Hematopoietic multipotent progenitor cell (in vitro differentiated cells): ENCODE data around the gene BHLHA9. TPM values are rescaled to one million over a fixed set of nuclear protein-coding genes. Genes with fewer than 3 reads are reported as not detected.
A peak's percentile ranks its signal among the peaks of the same experiment; 100 is the strongest.
"Not testable (repeated sequence)": the region's sequence is repeated elsewhere in the genome, so short reads cannot be mapped to it uniquely, and the experiment has no call there.

Experiments used
- DNase-seq, 3 donors: peaks; one replicate each; pipeline ENCODE4 v3.0.0-alpha.2; 2011 to 2015; ENCODE audit warnings: low read depth in 2 of 3, low spot score in 2 of 3
- total RNA-seq: library from RNA; depleted of rRNA; stranded (reverse); fragments of >200 nt; gene quantifications from one replicate; pipeline ENCODE4 v1.2.3, GENCODE V29; 2012

The BHLHA9 gene
- not detected for total RNA-seq

- DNase-seq, result no peak
These were observed at the start of gene BHLHA9 for GRCh38 chr17:1270210-1271029. Gene BHLHA9 (plus strand): TSS chr17:1270444. CDS start chr17:1270564, 120 bp downstream.

GRCh38 chr17:1221209-1221608 is 49.0 kb upstream of the BHLHA9 start:
- no peak for DNase-seq

- DNase-seq, result no peak
These were observed 47.9 kb upstream of the BHLHA9 start for GRCh38 chr17:1222321-1222720.

GRCh38 chr17:1223662-1224061 is 46.6 kb upstream of the BHLHA9 start:
- DNase-seq, result no peak

- DNase-seq, result no peak
These were observed 45.9 kb upstream of the BHLHA9 start for GRCh38 chr17:1224330-1224729.

- DNase-seq, result no peak
These were observed 43.9 kb upstream of the BHLHA9 start for GRCh38 chr17:1226308-1226707.

- no peak for DNase-seq
These were observed 42.9 kb upstream of the BHLHA9 start for GRCh38 chr17:1227365-1227764.

GRCh38 chr17:1227917-1228780 is 42.1 kb upstream of the BHLHA9 start:
- peak in 2 of 3 donors; percentile 29 to 37 for DNase-seq

- DNase-seq, result no peak
These were observed 41.4 kb upstream of the BHLHA9 start for GRCh38 chr17:1228781-1229348.

- peak in 2 of 3 donors; percentile 69 to 79 for DNase-seq
These were observed 40.8 kb upstream of the BHLHA9 start for GRCh38 chr17:1229349-1229899.

GRCh38 chr17:1229900-1230501 is 40.2 kb upstream of the BHLHA9 start:
- no peak for DNase-seq

GRCh38 chr17:1231456-1231855 is 38.8 kb upstream of the BHLHA9 start:
- no peak for DNase-seq

GRCh38 chr17:1232331-1232730 is 37.9 kb upstream of the BHLHA9 start:
- no peak for DNase-seq

- DNase-seq, result no peak
These were observed 37.5 kb upstream of the BHLHA9 start for GRCh38 chr17:1232786-1233185.

GRCh38 chr17:1234455-1234854 is 35.8 kb upstream of the BHLHA9 start:
- DNase-seq, result no peak

GRCh38 chr17:1237471-1237870 is 32.8 kb upstream of the BHLHA9 start:
- DNase-seq, result no peak

- DNase-seq, result no peak
These were observed 31.0 kb upstream of the BHLHA9 start for GRCh38 chr17:1239210-1239609.

GRCh38 chr17:1240426-1240825 is 29.8 kb upstream of the BHLHA9 start:
- not testable (repeated sequence) for DNase-seq

GRCh38 chr17:1241929-1242328 is 28.3 kb upstream of the BHLHA9 start:
- DNase-seq, result no peak

- DNase-seq, result no peak
These were observed 25.6 kb upstream of the BHLHA9 start for GRCh38 chr17:1244606-1245012.
